GM21526 (cell line): ENCODE data around the gene MRPS22.
"Not testable (repeated sequence)": the region's sequence is repeated elsewhere in the genome, so short reads cannot be mapped to it uniquely, and the experiment has no call there.

Experiments used
- ATAC-seq: cut with Tn5 transposase; IDR thresholded peaks from one replicate; pipeline ENCODE4 v1.9.1; 2021; ENCODE audit warnings: moderate library complexity; ENCODE audit not compliant: unreplicated experiment, low FRiP score

Gene MRPS22

DNA sequence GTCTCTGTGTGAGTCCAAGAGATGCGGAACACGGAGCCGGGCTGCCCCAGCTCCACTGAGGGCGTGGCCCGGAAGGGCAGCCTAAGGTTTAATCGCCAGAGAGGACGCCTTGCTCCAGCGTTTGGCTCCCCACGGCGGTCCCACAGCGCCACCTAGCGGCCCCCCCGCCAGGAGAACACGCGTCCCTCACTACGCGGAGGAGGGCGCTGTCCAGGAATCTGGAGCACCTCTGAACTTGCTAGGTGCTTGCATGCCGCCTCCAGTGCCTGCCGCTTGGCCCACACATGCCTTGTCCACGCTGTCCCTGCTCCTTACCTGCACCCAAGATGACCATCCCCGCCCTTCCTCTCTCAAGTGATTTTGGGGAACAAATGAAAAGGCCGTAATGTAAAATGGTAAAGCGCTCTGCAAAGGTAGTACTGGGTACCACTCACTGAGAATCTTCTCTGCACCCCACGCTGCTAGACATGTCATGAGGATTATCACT lies 14.4 kb upstream of the MRPS22 start:
- peak; percentile 98 for ATAC-seq

- no peak for ATAC-seq
These were observed 11.7 kb upstream of the MRPS22 start for GRCh38 chr3:139332092-139332491.

GRCh38 chr3:139334675-139335074 lies 9.1 kb upstream of the MRPS22 start:
- ATAC-seq = not testable (repeated sequence)

DNA sequence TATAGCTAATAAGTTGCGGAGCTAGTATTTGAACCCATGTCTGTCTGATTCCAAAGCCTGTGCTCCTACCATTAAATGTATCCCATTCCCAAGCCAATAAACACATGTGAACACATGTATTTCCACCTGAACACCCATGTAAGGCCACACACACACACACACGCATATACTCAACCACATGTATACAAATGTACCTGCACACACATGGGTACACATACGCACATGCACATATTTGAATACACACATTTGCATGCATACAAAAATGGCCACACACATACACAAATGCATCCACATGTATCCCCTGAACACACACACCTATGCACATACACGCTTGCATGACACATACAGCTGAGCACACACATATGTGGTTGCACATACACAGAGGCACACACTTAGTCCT lies 5.4 kb upstream of the MRPS22 start:
- ATAC-seq = no peak

DNA sequence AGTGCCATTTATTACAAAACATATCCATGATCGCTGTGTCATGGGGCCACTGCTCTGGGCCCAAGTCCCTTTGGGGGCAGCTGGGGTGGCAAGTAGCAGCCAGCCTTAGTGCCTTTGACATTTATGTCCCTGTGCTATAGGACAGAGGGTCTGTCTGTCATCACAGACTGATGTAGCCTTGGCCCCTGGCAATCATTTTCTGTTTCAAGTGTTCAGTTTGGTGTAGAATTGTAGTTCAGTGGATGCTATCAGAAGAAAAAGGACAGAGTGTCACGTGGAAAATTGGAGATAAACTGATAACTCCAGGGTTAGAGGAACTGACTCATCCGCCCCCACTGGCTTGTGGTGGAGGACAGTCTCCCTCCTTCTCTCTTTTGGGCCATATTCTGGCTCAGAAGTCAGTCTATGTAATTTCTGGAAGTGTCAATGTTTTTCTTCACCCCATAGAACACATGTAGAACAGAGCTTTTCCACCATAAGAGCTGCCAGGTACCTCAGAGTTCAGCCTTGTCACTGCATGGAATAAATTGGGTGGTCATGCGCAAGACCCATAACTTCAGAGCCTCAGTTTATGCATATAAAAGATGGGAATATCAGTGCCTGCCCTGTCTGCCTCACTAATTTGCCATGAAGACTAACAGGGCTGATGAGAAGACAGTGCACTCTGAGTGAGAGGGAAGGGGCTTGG lies 4.5 kb upstream of the MRPS22 start:
- no peak for ATAC-seq

GRCh38 chr3:139340784-139341183 lies 3.0 kb upstream of the MRPS22 start:
- ATAC-seq = no peak

DNA sequence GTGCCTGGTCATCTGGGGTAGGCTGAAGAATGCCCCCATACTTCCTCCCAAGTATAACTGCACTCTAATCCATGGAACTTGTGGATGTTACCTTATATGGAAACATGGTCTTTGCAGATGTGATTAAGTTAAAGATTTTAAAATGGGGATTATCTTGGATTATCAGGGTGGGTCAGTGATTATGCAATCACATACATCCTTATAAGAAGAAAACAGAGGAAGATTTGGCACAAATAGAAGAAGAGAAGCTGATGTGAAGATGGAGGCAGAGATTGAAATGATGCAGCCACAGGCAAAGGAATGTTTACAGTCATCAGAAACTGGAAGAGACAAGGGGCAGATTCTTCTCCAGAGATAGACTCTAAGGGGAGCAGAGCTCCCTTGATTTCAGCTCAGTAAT lies 1.8 kb upstream of the MRPS22 start:
- no peak for ATAC-seq

- no peak for ATAC-seq
These were observed 3.0 kb downstream of the MRPS22 start for GRCh38 chr3:139346771-139347170.

DNA sequence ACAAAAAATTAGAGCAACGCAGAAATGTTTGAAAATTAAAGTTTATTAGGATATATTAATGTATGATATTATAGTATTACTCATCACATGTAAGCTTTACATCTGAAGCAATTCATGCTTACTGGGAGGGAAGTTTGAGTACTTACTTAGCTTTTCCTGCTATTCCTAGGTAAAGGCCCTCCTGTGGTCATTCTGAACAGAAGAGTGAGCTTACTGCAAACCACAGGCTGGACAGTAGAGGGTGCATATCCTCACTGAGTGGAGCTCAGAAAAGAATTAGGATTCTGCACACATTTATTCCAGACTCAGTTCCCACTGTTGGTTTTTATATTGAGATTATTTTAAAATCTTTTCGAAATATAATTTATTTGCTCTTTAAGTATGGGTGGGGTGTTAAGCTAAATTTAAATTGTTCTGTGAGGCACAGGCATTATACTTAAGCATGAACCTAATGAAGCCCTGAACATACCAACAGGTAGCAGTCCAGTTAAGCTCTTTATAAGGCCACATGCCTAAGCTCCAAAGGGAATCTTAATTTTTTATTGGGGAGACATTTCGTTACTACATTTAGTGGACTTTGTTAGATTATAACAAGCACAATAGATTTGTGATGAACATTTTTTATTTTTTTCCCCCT lies 10.2 kb downstream of the MRPS22 start:
- no peak for ATAC-seq

- no peak for ATAC-seq
These were observed 10.8 kb downstream of the MRPS22 start for GRCh38 chr3:139354661-139355060.

DNA sequence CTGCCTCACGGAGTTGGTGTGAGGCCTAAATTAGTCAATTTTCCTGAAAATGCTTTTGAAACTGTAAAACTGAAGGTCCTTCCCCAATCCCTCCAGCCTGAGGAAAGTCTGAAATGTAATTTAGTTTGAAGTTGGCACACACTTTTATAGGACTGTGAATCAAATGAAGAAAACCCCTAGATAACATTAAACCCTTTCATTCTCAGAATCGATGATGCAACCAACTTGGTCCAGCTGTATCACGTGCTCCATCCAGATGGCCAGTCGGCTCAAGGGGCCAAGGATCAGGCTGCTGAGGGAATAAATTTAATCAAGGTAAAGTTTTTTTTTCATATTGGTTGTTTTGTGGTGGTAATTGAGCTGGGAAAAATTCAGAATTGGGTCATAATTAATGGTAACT lies 11.7 kb downstream of the MRPS22 start:
- no peak for ATAC-seq

DNA sequence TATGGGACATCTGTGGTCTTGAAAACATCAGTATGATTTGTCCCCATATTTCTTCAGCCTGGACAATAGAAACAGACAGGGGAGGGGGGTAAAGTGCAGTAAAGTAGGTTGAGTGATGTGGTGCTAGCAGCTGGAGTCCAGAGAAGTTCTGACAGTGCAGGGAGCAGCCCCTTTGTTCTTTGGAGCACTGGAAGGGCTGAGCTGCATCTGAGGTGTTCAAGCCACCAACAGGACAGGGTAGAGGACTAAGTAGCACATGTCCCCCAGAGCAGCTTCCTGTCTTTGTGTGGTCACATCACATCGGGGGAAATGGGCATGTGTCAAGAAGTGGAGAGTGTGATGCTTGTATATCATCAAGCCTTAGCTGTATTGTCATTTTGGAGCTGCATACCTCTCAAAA lies 12.1 kb downstream of the MRPS22 start:
- no peak for ATAC-seq

DNA sequence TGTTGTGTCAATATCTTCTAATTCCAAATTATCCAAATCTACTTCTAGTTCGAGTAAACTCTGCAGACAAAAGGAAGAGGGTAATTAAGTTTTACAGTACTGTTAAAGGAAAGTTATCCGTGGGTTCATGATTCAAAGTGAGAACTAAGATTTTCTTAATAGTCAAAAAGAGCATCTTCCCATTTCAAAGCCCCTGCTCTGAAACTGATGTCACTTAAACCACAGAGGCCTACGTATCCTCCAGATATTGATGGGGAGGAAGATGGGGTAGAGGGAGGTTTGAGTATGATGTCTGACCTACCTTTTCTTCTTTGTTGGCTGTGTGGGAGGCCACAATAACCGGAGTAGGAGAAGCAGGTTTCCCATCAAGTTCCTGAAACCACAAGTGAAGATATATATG lies 14.1 kb downstream of the MRPS22 start:
- ATAC-seq = peak; percentile 60

DNA sequence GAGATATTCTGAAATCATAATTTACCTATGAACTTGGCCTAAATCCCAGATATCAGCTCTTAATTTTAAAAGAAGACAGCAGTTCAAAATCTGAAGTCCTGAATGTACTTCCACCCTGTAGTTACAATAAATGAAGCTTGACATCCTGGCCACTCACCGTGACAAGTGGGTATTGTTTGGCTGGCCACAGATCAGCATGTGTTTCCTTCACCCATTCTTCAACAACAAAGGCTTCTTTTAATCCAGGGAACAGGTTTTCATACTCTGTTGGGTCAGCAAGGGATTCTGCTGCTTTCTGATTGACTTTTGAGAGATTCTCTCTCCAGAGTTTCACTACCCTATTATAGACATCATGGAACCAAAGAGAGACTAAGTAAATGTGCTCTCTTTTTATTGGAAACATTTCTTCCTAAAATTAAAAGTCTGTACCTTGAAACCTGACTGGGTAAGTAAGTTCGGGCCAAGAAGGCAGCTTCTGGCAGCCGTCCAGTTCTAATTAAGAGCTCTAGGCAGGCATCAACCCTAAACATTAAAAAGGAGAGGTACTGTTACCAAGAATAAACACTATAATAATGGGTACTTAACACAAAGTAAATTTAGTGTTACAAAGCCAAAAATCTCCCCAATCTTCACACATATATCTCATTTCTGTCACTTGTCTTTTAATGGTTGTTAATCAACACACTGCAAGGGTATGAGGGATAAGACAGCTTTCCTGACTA lies 15.2 kb downstream of the MRPS22 start:
- no peak for ATAC-seq

GRCh38 chr3:139361276-139361675 lies 17.5 kb downstream of the MRPS22 start:
- no peak for ATAC-seq

- ATAC-seq = no peak
These were observed 20.7 kb downstream of the MRPS22 start for GRCh38 chr3:139364549-139364948.

DNA sequence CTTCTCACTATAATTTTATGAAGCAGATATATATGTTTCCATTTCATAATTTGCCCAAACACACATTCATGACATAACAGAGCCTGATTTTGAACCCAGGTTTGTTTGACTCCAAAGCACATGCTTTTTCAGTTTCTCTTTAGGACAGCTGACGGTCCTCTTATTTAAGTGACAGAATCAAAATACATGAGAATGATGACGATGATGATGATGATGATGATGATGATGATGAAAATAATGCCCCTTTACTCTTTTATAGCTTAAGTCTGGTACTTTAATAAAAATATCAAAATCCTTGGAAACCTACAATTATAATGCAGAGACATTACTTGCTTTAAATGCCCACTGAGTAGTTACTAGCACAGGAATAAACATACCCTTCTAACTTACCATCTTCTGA lies 30.3 kb downstream of the MRPS22 start:
- ATAC-seq = no peak

DNA sequence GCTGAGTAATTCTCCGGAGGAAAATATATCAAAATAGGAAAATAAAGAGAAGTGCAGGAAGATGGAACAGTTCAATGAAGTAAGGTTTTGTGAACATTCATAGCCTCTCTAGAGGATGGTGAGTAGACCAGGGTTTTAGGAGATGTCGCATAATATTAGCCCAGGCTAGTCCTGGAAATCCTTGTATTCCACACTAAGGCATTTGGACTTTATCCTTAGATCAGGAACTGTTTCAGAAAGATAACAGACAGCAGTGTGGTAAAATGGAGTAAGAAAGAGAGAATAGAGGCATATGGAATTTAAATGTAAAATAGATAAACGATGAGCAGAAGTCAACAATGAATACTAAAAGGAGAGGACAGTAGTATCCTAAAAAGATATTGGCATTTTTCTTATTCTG lies 33.6 kb downstream of the MRPS22 start:
- no peak for ATAC-seq

GRCh38 chr3:139378587-139379241 lies 34.9 kb downstream of the MRPS22 start:
- no peak for ATAC-seq

- no peak for ATAC-seq
These were observed 36.8 kb downstream of the MRPS22 start for GRCh38 chr3:139380575-139380974.

GRCh38 chr3:139382291-139382690 lies 38.5 kb downstream of the MRPS22 start:
- ATAC-seq = not testable (repeated sequence)
